Loucy (cell line): ENCODE results near the gene TBC1D20.

Experiments used
- H2AFZ ChIP-seq: fragments of 200-600 bp; sonication (generic); 2 replicates; pipeline ENCODE4 v1.6.0; 2016; ENCODE audit warnings: antibody characterized with exemption, mild to moderate bottlenecking, low read length, moderate library complexity
- H3F3A ChIP-seq: fragments of 200-600 bp; 2 replicates; pipeline ENCODE4 v1.6.0; 2016; ENCODE audit warnings: antibody characterized with exemption, low read depth, mild to moderate bottlenecking
- H3K27me3 ChIP-seq: fragments of 200-600 bp; sonication (generic); 2 replicates; pipeline ENCODE4 v1.6.1; 2014; ENCODE audit warnings: low read length, mild to moderate bottlenecking; ENCODE audit not compliant: insufficient read depth, poor library complexity, severe bottlenecking
- H3K36me3 ChIP-seq: fragments of 200-600 bp; sonication (generic); 2 replicates; pipeline ENCODE4 v1.6.1; 2016; ENCODE audit warnings: low read length; ENCODE audit not compliant: insufficient read depth
- H3K4me1 ChIP-seq: fragments of 200-600 bp; sonication (generic); 2 replicates; pipeline ENCODE4 v1.5.1; 2014; ENCODE audit warnings: low read length, mild to moderate bottlenecking; ENCODE audit not compliant: insufficient read depth, poor library complexity, severe bottlenecking
- H3K4me2 ChIP-seq: fragments of 200-600 bp; sonication (generic); 2 replicates; pipeline ENCODE4 v1.6.0; 2014; ENCODE audit warnings: antibody characterized with exemption, low read length, low read depth, mild to moderate bottlenecking; ENCODE audit not compliant: poor library complexity, severe bottlenecking
- H3K4me3 ChIP-seq: fragments of 200-600 bp; sonication (generic); 2 replicates; pipeline ENCODE4 v1.5.1; 2014; ENCODE audit warnings: low read length, mild to moderate bottlenecking, mixed read lengths; ENCODE audit not compliant: poor library complexity, severe bottlenecking
- H3K79me2 ChIP-seq: fragments of 200-600 bp; sonication (generic); 2 replicates; pipeline ENCODE4 v1.6.1; 2014; ENCODE audit warnings: low read length; ENCODE audit not compliant: insufficient read depth
- H3K9ac ChIP-seq: fragments of 200-600 bp; sonication (generic); 2 replicates; pipeline ENCODE4 v1.6.0; 2014; ENCODE audit warnings: mild to moderate bottlenecking, low read depth, low read length, moderate library complexity; ENCODE audit not compliant: poor library complexity, severe bottlenecking
- H3K9me2 ChIP-seq: fragments of 200-600 bp; sonication (generic); replicated peaks from 2 replicates; pipeline ENCODE4 v1.6.1; 2016; ENCODE audit warnings: low read depth, low read length, mixed read lengths
- H3K9me3 ChIP-seq: fragments of 200-600 bp; sonication (generic); 2 replicates; pipeline ENCODE4 v1.6.1; 2014; ENCODE audit warnings: mild to moderate bottlenecking, antibody characterized with exemption, low read length, low read depth; ENCODE audit not compliant: insufficient read depth
- H4K20me1 ChIP-seq: fragments of 200-600 bp; sonication (generic); 2 replicates; pipeline ENCODE4 v1.6.0; 2014; ENCODE audit warnings: antibody characterized with exemption, low read length, mild to moderate bottlenecking; ENCODE audit not compliant: insufficient read depth, poor library complexity, severe bottlenecking
- EZH2phosphoT487 ChIP-seq: fragments of 200-600 bp; IDR thresholded peaks from 2 replicates; pipeline ENCODE4 v1.6.1; 2018; ENCODE audit warnings: antibody characterized with exemption, mild to moderate bottlenecking, moderate library complexity, borderline replicate concordance
- TF ChIP-seq, protein P1 (sequence below): fragments of 200-600 bp; sonication (generic); conservative IDR thresholded peaks from 2 replicates; pipeline ENCODE4 v1.5.1; 2014; ENCODE audit warnings: mild to moderate bottlenecking, antibody characterized with exemption, low read length

TBC1D20 gene

GRCh38 chr20:432677-433299 is 29.5 kb downstream of the TBC1D20 start:
- Histone ChIP-seq H3K9ac (peak overlapping the region; percentile 36), H2AFZ (no peak overlapping the region), H3K9me2 (no peaks in the 10 kb centered on the region), H3K4me3 (no peak overlapping the region), H3F3A (peaks cover 5% of the 10 kb centered on the region; the same call in 1 of the 2 replicates), H3K36me3 (peaks cover 41% of the 10 kb centered on the region; the same call in 1 of the 2 replicates), H3K9me3 (no peaks in the 10 kb centered on the region), H4K20me1 (no peaks in the 10 kb centered on the region), H3K4me1 (peaks cover 30% of the 10 kb centered on the region), H3K79me2 (0 out of 2 replicates have a peak, but pooled peaks cover 6% of the 10 kb centered on the region), H3K4me2 (no peak overlapping the region), H3K27me3 (no peaks in the 10 kb centered on the region)
- no peak for TF ChIP-seq EZH2phosphoT487
- TF ChIP-seq, protein P1, sequence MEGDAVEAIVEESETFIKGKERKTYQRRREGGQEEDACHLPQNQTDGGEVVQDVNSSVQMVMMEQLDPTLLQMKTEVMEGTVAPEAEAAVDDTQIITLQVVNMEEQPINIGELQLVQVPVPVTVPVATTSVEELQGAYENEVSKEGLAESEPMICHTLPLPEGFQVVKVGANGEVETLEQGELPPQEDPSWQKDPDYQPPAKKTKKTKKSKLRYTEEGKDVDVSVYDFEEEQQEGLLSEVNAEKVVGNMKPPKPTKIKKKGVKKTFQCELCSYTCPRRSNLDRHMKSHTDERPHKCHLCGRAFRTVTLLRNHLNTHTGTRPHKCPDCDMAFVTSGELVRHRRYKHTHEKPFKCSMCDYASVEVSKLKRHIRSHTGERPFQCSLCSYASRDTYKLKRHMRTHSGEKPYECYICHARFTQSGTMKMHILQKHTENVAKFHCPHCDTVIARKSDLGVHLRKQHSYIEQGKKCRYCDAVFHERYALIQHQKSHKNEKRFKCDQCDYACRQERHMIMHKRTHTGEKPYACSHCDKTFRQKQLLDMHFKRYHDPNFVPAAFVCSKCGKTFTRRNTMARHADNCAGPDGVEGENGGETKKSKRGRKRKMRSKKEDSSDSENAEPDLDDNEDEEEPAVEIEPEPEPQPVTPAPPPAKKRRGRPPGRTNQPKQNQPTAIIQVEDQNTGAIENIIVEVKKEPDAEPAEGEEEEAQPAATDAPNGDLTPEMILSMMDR = no peak

DNA sequence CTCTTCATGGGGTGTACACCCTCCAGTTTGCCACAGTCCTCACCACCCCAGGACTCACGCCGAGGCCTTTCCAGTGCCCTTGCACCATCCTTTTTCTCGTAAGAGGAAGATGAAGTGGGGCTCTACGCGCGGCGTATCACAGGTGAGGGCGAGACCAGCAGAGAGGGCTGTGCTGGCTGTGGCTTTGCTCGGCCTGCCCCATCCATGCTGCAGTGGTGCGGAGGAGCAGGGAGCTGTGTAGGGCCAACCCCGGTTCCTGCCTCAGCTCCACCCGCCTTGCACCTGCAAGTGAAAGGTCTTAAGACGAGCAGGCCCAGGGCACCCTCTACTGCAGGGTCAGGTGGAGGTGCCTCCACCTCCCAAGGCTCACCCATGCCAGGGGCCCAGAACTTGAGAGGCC is 30.1 kb downstream of the TBC1D20 start:
- H3K27me3 ChIP-seq = no peaks in the 10 kb centered on the region
- H2AFZ ChIP-seq = no peak overlapping the region
- H3K9ac ChIP-seq = no peak overlapping the region
- H3K36me3 ChIP-seq = peaks cover 36% of the 10 kb centered on the region; the same call in 1 of the 2 replicates
- 0 out of 2 replicates have a peak, but pooled peaks cover under 1% of the 10 kb centered on the region for H3F3A ChIP-seq
- no peaks in the 10 kb centered on the region for H3K9me3 ChIP-seq
- H3K4me3 ChIP-seq = no peak overlapping the region
- H3K4me2 ChIP-seq = no peak overlapping the region
- peaks cover 24% of the 10 kb centered on the region for H3K4me1 ChIP-seq
- H3K79me2 ChIP-seq = 0 out of 2 replicates have a peak, but pooled peaks cover 6% of the 10 kb centered on the region
- no peaks in the 10 kb centered on the region for H4K20me1 ChIP-seq
- H3K9me2 ChIP-seq = no peaks in the 10 kb centered on the region
- TF ChIP-seq, protein P1 = no peak
- no peak for TF ChIP-seq EZH2phosphoT487

GRCh38 chr20:431012-431904 is 31.1 kb downstream of the TBC1D20 start:
- Histone ChIP-seq H2AFZ (no peak overlapping the region), H3K27me3 (no peaks in the 10 kb centered on the region), H4K20me1 (no peaks in the 10 kb centered on the region), H3K4me2 (no peak overlapping the region), H3F3A (no peaks in the 10 kb centered on the region), H3K79me2 (0 out of 2 replicates have a peak, but pooled peaks cover 3% of the 10 kb centered on the region), H3K4me1 (peaks cover 18% of the 10 kb centered on the region), H3K36me3 (peaks cover 31% of the 10 kb centered on the region; the same call in 1 of the 2 replicates), H3K9me2 (no peaks in the 10 kb centered on the region), H3K9me3 (no peaks in the 10 kb centered on the region), H3K4me3 (no peak overlapping the region), H3K9ac (no peak overlapping the region)
- TF ChIP-seq EZH2phosphoT487 = no peak
- TF ChIP-seq, protein P1 = peak; percentile 97
